Islet of Langerhans (tissue), 1 donor: ENCODE results near the gene SYT17.

Experiments
- FAIRE-seq: peaks from one replicate; lab custom pipeline; 2011; peaks lifted over from hg19 to GRCh38; lab: Jason Lieb, UNC

SYT17 gene

GRCh38 chr16:19266774-19267173, 98.7 kb downstream of the SYT17 start:
- FAIRE-seq, result no peak

GRCh38 chr16:19269098-19269497, 101.1 kb downstream of the SYT17 start:
- FAIRE-seq, result no peak

- no peak for FAIRE-seq
Observed at GRCh38 chr16:19274165-19274797, 106.2 kb downstream of the SYT17 start.

DNA sequence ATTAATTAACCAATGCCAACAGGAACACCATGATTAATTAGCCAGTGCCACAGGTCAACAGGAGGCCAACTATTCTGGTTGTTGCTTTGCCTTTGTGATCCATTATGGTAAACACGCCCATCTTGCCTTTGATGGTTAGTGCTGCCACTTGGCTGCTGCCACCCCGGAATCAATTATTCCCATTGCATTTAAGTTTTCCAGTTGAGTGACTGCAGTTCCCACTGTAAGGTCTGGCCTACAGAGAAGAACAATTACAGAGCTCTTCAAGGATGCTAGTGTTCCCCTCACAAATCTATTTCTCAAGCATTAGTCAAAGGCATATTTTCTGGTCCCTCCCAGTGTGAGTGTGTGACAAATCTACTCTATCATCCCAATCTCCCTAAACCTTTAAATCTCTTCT, 110.4 kb downstream of the SYT17 start:
- no peak for FAIRE-seq

DNA sequence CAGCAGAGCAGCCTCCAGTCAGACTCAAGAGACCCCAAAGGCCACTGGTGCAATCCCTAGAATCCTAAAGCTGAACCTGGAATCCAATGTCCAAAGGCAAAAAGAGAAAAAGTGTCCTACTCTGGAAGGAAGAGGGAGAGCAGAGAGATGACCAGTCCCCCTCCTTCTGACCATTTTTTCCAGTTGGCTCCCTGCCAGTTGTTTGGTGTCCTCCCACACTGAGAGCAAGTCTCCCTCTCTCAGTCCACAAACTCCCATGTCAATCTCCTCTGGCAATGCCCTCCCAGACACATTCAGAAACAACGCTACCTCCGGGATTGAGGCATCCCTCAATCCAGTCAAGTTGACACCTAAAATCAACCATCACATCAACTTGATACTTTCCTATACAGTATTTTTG, 113.2 kb downstream of the SYT17 start:
- no peak for FAIRE-seq

GRCh38 chr16:19282101-19282500, 114.1 kb downstream of the SYT17 start:
- FAIRE-seq, result no peak

GRCh38 chr16:19283637-19284036, 115.6 kb downstream of the SYT17 start:
- FAIRE-seq, result no peak

DNA sequence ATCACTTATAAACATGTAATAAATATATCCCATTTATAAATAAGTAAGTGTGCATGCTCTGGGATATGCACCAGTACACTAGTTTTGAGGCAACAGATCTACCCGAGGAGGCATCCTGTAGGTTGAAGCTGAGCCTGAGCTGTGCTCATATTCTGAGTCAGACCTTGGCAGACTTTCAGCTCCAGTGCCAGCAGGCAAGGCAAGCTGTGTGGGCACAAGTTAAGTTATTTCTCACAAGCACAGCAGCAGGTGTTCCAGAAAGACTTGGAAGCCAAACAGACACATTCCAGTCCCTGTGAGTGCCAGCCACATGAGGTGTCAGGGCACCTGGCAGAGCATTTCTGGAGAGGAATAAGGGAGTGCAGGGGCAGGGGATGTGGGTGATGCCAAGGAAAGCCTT, 116.2 kb downstream of the SYT17 start:
- no peak for FAIRE-seq

DNA sequence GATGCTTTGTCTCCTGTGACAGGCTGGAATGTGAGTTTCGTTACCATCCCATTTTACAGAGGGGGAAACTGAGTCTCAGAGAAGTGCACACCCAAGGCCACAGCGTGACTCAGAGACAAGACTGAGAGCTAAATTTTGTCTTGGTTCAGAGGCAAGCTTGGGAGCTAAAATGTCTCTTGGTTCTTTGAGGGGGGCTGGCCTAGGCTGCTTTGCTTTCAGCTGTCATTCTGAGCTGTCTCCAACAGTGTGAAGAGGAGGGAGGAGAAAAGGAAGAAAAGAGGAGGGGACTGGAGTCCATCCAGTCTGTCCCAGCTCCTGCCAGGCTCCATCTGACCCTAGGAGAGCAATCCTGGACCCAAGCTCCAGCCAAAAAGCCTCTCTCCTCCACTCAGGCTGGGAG, 117.4 kb downstream of the SYT17 start, which contains the start of gene CLEC19A:
Gene CLEC19A, plus strand, starts transcription at position 301 of the 400 bp plus-strand sequence. CDS start 121 bp downstream, outside the sequence.
- FAIRE-seq, result no peak

DNA sequence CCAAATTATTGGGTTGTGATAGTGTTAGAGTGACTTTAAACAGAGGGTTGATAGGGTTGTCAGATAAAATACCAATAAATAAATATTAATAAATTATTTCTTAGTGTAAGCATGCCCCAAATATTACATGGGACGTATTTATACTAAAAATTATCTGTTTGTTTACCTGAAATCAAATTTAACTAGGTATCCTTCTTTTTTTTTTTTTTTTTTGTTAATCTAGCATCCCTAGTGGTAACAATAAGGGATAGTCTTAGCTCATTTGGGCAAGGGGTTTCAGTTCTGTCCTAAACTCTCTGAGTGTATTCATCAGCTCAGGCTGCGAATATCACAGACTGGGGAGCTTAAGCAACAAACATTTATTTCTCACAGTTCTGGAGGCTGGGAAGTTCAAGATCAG, 118.8 kb downstream of the SYT17 start:
- FAIRE-seq, result no peak

DNA sequence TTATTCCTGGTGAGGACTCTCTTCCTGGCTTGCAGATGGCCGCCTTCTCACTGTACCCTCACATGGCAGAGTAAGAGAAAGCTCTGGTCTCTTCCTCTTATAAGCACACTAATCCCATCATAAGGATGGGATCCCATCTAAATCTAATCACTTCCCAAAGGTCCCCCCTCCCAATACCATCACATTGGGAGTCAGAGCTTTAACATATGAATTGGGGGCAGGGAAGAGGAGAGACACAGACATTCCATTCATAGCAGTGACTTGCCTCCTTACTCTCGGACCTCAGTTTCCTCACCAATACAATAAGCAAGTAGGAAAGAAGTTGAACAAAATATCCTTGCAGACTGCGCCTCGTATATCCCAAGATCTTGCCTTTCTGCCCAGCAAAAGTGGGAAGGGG, 119.2 kb downstream of the SYT17 start:
- no peak for FAIRE-seq

GRCh38 chr16:19288872-19289799, 121.1 kb downstream of the SYT17 start:
- FAIRE-seq, result no peak

DNA sequence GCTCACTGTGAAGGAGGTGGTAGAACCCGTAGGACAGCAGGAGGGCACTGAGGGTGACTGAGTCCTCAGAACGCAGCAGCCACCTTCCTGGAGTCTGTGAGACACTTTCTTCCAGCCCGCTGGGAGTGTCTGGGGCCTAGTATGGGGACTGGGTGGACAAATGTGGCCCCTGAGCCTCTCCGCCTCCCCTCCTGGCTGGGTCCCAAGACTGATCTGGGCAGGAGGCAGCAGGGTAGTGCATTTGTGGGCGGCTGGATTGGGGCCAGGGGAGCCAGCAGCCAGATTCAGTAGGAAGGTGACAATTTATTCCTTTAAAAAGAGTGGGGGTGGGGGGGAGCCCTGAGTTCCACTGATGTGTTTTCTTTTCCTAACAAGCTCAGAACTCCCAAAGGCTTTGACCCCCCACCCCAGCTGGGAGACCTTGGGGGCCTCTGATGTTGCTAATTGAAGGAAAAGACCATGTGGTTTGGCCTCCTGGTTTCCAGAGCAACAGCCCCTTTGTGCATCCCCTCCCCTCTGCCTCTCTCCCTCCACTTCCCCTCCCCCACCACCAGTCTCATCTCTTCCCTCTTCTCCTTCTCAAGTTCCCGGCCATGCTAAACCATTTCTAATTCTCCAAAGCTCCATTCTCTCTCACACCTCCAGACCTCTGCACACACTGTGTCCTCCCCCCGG, 121.9 kb downstream of the SYT17 start:
- no peak for FAIRE-seq

GRCh38 chr16:19290860-19291259, 122.8 kb downstream of the SYT17 start:
- FAIRE-seq, result no peak

DNA sequence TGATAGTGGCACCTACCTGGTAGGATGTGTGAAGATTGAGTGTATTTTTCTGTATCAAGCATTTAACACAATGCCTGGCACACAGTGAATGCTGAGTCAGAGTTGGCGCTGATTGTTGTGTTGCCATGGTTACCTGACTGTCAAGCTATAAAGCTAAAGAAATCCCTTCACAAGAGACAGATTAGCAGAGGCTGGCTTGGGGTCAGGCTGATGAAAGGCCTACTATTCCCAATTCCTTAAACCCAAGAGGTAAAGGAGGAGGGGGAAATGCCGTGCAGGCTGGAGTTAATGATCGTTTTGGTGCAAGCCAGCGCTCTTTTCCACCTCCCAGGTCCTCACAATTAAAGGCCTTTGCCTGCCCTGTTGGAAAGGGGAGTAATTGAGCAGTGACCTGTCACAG, 123.4 kb downstream of the SYT17 start:
- no peak for FAIRE-seq

GRCh38 chr16:19292186-19292585, 124.1 kb downstream of the SYT17 start:
- no peak for FAIRE-seq

GRCh38 chr16:19294156-19294649, 126.2 kb downstream of the SYT17 start:
- no peak for FAIRE-seq

GRCh38 chr16:19295393-19295792, 127.4 kb downstream of the SYT17 start:
- no peak for FAIRE-seq

DNA sequence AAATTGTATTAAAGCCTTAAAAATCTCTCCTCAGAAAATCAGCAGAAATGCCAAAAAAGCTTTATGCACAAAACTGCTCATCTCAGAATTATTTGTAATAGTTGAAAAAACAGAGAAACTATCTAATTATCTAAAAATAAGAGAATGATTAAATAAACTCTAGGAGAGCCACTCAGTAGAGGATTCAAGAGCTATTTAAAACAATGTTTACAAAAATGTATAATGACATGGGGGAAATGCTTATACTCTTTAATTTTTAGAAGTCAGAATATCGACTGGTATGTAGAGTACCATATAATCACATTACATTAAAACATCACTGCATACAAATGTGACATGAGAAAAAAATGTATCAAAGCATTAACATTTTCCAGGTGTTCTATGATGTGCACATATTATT, 129.4 kb downstream of the SYT17 start:
- no peak for FAIRE-seq

GRCh38 chr16:19299565-19299964, 131.5 kb downstream of the SYT17 start:
- no peak for FAIRE-seq

- FAIRE-seq, result no peak
Observed at GRCh38 chr16:19301931-19302330, 133.9 kb downstream of the SYT17 start.

DNA sequence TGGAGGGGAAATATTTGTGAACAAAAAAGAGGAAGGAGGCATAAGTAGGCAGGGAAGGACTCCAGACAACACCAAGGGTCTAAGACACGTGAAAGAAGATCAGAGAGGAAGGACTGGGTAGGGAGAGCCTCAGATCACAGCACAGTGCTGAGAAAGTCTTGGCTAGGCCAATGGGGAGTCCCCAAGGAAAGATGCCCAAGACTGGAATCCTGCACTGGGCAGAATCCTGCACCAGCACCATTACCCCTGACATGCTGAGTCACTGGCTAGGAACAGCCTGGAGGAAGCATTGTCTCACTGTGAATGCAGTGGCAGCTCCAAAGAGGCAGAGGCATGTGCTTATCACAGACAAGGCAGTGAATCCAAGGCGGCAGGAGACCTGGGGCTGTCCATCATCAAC, 136.7 kb downstream of the SYT17 start:
- FAIRE-seq, result no peak

DNA sequence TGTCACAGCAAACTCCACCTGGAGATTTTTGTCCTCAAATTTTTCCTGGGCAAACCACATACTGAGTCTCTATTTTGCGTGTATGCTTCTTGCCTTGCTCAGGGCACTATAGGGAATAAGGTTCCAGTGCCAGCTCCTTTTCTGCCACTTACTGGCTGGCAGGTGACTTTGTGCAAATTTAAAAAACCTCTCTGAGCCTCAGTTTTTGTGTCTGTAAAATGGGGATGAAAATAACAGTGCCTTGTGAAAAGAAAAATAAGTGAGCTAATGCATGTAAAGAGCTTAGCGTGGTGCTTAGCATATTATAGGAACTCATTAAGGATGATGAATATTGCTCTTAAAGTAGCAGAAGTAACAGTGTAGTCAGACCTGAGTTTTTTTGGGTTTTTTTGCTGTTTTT, 137.4 kb downstream of the SYT17 start:
- FAIRE-seq, result no peak
